ENCODE results near the gene VPS13D. TPM values are rescaled to one million over a fixed set of nuclear protein-coding genes. Genes with fewer than 3 reads are reported as not detected.
"Not testable (repeated sequence)": the region's sequence is repeated elsewhere in the genome, so short reads cannot be mapped to it uniquely, and the experiment has no call there.

VPS13D gene
- total RNA-seq, 1 donor from 2014 or later: 36.8 TPM

DNA sequence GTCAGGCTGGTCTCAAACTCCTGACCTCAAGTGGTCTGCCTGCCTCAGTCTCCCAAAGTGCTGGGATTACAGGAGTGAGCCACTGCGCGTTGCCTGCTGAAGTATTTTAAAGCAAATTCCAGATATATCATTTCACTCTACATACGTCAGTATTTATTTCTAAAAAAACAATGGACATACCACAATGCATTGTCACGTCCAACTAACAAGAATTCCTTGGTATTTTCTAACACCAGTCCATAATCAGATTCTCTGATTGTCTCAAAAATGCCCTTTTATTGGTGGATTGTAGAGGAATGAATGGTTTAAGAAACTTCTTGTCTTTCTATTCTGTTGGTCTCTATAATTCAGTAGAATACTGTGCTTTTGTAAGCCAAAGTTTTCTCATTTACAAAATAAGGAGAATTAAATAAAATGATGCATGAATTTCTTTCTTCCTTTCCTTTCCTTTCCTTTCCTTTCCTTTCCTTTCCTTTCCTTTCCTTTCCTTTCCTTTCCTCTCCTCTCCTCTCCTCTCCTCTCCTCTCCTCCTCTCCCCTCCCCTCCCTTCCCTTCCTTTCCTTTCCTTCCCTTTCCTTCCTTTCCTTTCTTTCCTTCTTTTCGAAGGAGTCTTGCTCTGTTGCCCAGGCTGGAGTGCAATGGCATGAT lies 55.8 kb downstream of the VPS13D start:
- no peak for DNase-seq (ENCODE audit: extremely low read depth, low read depth, low spot score)

GRCh38 chr1:12287869-12288268 lies 58.0 kb downstream of the VPS13D start:
- DNase-seq (ENCODE audit: extremely low read depth, low read depth, low spot score): no peak

GRCh38 chr1:12290828-12291227 lies 61.0 kb downstream of the VPS13D start:
- no peak for DNase-seq (ENCODE audit: extremely low read depth, low read depth, low spot score)

- DNase-seq (ENCODE audit: extremely low read depth, low read depth, low spot score): no peak
Observed at GRCh38 chr1:12293416-12293815, 63.6 kb downstream of the VPS13D start.

- no peak for DNase-seq (ENCODE audit: extremely low read depth, low read depth, low spot score)
Observed at GRCh38 chr1:12294076-12294475, 64.2 kb downstream of the VPS13D start.

- no peak for DNase-seq (ENCODE audit: extremely low read depth, low read depth, low spot score)
Observed at GRCh38 chr1:12296016-12296415, 66.2 kb downstream of the VPS13D start.

DNA sequence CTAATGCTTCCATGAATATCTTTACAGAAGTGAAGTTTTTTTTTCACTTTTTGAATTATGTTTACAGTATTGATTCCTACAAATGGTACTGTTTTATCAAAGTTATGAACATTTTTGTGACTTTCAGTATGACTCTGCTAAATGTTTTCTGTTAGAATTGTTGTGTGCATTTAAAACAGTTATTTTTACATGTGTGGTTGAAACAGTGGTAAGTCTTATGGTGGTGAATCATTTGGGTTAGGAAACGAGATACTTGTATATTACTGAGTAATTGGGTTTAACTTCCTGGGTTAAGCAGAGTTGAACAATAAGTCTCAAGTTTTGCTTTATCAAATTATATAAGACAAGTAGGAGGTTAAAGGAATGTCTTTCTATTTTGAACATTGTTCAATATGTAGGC lies 66.8 kb downstream of the VPS13D start:
- peak; percentile 14 for DNase-seq (ENCODE audit: extremely low read depth, low read depth, low spot score)

DNA sequence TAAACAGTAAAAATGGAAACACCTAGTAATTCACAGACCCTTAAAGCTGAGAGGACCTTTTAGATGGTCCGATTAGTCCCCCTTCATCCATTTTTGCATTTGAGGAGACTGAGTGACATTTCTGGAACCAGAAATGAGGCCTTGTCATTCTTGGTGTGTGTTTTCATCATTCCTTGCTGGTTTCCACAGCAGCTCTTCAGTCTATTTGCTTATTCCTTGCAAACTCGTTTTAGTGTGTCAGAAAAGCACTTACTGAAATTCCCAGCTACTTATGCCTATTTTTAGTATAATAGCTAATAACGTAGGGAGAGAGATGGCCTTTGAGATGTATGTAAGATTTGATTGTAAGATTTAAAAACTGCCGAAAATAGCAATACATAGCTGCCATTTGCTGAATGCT lies 70.9 kb downstream of the VPS13D start:
- no peak for DNase-seq (ENCODE audit: extremely low read depth, low read depth, low spot score)

- DNase-seq (ENCODE audit: extremely low read depth, low read depth, low spot score): no peak
Observed at GRCh38 chr1:12301518-12302237, 71.8 kb downstream of the VPS13D start.

- DNase-seq (ENCODE audit: extremely low read depth, low read depth, low spot score): no peak
Observed at GRCh38 chr1:12302798-12303447, 73.1 kb downstream of the VPS13D start.

- no peak for DNase-seq (ENCODE audit: extremely low read depth, low read depth, low spot score)
Observed at GRCh38 chr1:12305377-12305776, 75.5 kb downstream of the VPS13D start.

DNA sequence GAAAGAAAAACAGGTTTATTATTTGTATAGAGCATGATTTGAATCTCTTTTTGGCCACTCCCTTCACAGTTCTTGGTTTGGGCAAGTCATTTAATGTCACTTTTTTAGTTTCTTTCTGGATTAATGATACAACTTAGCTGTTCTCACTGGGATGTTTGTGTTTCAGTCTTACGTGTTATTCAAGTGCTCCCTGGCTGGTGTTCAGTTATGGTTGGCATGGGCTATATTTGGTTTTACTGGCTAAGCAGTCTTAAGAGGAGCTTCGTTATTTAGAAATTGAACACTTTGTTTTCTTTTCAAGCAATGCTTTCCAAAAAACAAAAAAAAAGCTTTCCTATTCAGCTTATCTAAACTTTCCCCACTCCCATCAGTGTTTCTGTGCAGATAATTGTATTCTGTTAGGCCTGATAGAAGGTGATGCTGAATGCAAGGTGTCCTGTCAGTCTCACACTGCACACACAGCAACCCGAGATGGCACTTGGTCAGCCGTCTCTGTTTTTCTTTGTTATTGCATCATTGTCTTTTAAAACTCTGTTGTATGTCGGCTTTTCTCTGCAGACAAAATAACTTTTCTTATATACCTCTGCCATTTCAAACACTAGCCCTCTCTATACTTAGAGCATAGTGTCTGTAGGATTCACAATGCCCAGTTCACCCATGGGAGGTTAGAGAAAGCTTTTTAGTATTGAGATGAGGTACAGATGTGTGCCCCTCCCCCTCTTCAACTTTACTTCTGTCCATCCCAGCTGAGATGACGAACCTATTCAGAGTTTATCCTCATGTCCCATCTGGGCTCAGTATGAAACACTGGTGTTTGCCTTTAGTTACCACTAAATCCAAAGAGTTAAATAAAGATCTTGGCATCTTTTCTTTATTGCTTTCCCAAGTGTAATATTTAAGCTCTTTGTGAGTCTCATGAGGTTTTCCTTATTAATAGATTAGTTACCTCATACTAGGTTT lies 80.2 kb downstream of the VPS13D start:
- DNase-seq (ENCODE audit: extremely low read depth, low read depth, low spot score): no peak

DNA sequence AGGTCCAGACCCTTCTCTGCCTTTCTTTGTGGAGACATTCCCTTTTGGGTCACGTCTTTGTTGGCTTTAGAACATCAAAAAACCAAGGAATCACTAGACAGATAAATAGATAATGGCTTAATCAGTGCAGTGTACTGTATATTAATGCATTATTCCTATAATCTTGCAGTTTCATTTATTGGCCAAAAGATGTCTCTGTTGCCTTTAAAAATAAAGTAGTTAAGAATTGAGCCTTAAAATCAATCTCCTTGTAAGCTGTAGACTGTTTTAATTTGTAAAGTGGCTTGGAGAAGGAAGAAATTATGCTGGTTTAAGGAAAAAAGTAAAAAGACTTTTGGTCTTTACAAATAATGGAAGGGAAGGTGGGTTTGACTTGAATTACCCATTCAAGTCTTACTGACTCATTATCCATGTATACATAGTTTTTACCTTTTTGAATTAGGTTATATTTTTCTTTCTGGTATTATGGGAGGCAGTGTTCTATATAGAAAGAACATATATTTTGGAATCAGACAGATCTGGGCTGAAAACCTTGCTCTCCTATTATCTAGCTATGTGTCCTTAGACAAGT lies 84.6 kb downstream of the VPS13D start:
- DNase-seq (ENCODE audit: extremely low read depth, low read depth, low spot score): no peak

- DNase-seq (ENCODE audit: extremely low read depth, low read depth, low spot score): no peak
Observed at GRCh38 chr1:12315146-12315545, 85.3 kb downstream of the VPS13D start.

GRCh38 chr1:12316331-12316730 lies 86.5 kb downstream of the VPS13D start:
- no peak for DNase-seq (ENCODE audit: extremely low read depth, low read depth, low spot score)

- DNase-seq (ENCODE audit: extremely low read depth, low read depth, low spot score): no peak
Observed at GRCh38 chr1:12320486-12320885, 90.7 kb downstream of the VPS13D start.

GRCh38 chr1:12324423-12324822 lies 94.6 kb downstream of the VPS13D start:
- DNase-seq (ENCODE audit: extremely low read depth, low read depth, low spot score): no peak

- DNase-seq (ENCODE audit: extremely low read depth, low read depth, low spot score): not testable (repeated sequence)
Observed at GRCh38 chr1:12324973-12325372, 95.1 kb downstream of the VPS13D start.

DNA sequence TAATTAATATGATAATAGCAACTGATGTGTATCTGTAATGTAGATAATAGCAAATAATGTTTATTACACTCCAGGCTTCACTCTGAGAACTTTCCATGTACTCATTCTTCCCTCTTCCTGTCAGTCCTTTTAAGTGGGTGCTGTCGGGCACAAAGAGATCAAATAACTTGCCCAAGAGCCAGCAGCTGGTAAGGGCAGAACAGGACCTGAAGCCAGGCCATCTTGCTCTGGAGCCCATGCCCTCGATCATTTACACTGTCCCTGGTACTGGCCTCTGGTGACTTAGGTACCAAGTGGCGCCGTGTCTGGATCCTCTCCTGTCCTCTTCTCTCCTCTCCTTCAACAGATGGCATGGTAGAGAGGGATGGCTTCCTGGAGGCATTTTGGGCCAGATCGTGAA lies 97.2 kb downstream of the VPS13D start:
- no peak for DNase-seq (ENCODE audit: extremely low read depth, low read depth, low spot score)

GRCh38 chr1:12327566-12327965 lies 97.7 kb downstream of the VPS13D start:
- DNase-seq (ENCODE audit: extremely low read depth, low read depth, low spot score): no peak

Data from glomerular endothelial cell (primary cell).